ENCODE results near the gene SLC27A2. TPM values are rescaled to one million over a fixed set of nuclear protein-coding genes. Genes with fewer than 3 reads are reported as not detected.

The SLC27A2 gene
- total RNA-seq = 1.4 and 3.0 TPM in 2 replicates

DNA sequence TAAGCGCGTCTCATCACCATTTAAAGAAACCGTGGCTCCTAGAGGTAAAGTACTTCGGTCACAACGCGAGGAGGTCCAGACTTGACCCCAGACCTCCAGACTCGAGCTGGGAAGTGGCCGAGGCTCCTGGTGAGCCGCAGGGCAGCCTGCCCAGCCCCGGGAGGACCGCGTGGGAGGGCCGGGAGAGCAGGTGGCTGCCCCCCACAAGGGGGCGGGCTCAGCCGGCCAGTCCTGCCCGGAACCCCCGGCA is at the start of gene SLC27A2:
SLC27A2 (plus strand) TSS at position 228 of the 250 bp plus-strand sequence. CDS start 232 bp downstream, outside the sequence.

DNA sequence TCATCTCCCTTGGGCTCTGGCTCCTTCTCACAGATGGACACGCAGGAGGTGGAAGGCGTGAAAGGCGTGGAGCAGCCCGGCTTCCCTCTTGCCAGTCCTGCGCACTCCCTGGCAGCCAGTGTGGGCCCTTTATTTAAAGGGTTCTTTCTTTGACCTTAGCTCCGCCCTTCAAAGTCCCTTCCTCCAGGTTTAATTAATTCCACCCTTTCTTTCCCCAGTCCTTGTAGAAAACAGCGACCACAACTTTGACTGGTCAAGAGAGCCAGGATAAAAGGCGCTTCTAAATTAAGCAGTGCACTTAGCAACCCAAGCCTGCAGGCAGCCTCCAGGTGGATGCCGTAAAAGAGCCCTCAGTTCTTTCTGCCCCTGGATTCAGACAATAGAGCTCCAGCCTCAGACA is 83.6 kb downstream of the SLC27A2 start, which contains the start of gene HDC:
HDC (minus strand) TSS at position 107 of the 400 bp plus-strand sequence; CDS start at position 4, 103 bp downstream.

Other genes with a start within 250 kb of the SLC27A2 start
- 0.24 and 1.1 TPM in 2 replicates for gene ATP8B4, start 63.0 kb upstream of the SLC27A2 start, total RNA-seq
- gene HDC, start 83.5 kb downstream of the SLC27A2 start, total RNA-seq = not detected in 2 replicates
- 66.5 and 74.0 TPM in 2 replicates for gene GABPB1, start 173.0 kb downstream of the SLC27A2 start, total RNA-seq
- gene USP8, start 242.2 kb downstream of the SLC27A2 start, total RNA-seq = 32.5 and 44.5 TPM in 2 replicates